ENCODE results near the gene EIF3M.

- no peak for TF ChIP-seq CTCF (IDR thresholded peaks at IDR 0.05 in 8 of 11, conservative IDR thresholded peaks at IDR 0.05 in 3 of 11)
- no peak for TF ChIP-seq POLR2AphosphoS5 (IDR thresholded peaks at IDR 0.05)
These were observed 1.3 kb downstream of the EIF3M start for GRCh38 chr11:32584921-32585320.
